IPS-18a (cell line): ENCODE data around the gene ACTBL2.
"Not testable (repeated sequence)": the region's sequence is repeated elsewhere in the genome, so short reads cannot be mapped to it uniquely, and the experiment has no call there.

Experiments used
- H3K27ac ChIP-seq: one replicate; pipeline ENCODE4 v1.5.1; 2013; ENCODE audit warnings: low read length
- H3K27me3 ChIP-seq: one replicate; pipeline ENCODE4 v1.6.1; 2013; ENCODE audit warnings: mild to moderate bottlenecking, low read length; ENCODE audit not compliant: control insufficient read depth, insufficient read depth
- H3K36me3 ChIP-seq: one replicate; pipeline ENCODE4 v1.6.1; 2013; ENCODE audit warnings: low read depth, low read length; ENCODE audit not compliant: control insufficient read depth
- H3K4me1 ChIP-seq: one replicate; pipeline ENCODE4 v1.6.1; 2013; ENCODE audit warnings: low read depth, low read length; ENCODE audit not compliant: control insufficient read depth
- H3K4me3 ChIP-seq: one replicate; pipeline ENCODE4 v1.5.1; 2013; ENCODE audit warnings: low read length
- H3K9ac ChIP-seq: one replicate; pipeline ENCODE4 v1.6.1; 2013; ENCODE audit warnings: mild to moderate bottlenecking, low read length, moderate library complexity
- H3K9me3 ChIP-seq: one replicate; pipeline ENCODE4 v1.6.1; 2013; ENCODE audit warnings: low read depth, low read length; ENCODE audit not compliant: control insufficient read depth

The ACTBL2 gene

GRCh38 chr5:57482671-57483106 lies at the start of gene ACTBL2:
ACTBL2 (minus strand) TSS chr5:57482811; CDS start chr5:57482707, 104 bp downstream.
- Histone ChIP-seq H3K27ac (no peak within 1 kb of the TSS), H3K9ac (no peak within 1 kb of the TSS), H3K4me3 (no peak within 1 kb of the TSS), H3K27me3 (no peaks in the 10 kb centered on the region), H3K36me3 (no peaks in the 10 kb centered on the region), H3K4me1 (no peaks in the 10 kb centered on the region), H3K9me3 (no peaks in the 10 kb centered on the region)

GRCh38 chr5:57531333-57531732 lies 48.7 kb upstream of the ACTBL2 start:
- no peaks in the 10 kb centered on the region for H3K4me1 ChIP-seq

GRCh38 chr5:57529864-57530263 lies 47.3 kb upstream of the ACTBL2 start:
- Histone ChIP-seq H3K27me3 (no peaks in the 10 kb centered on the region), H3K27ac (no peak overlapping the region), H3K4me1 (peaks cover 5% of the 10 kb centered on the region), H3K9ac (no peak overlapping the region), H3K9me3 (no peaks in the 10 kb centered on the region), H3K4me3 (no peak overlapping the region), H3K36me3 (no peaks in the 10 kb centered on the region)

More at GRCh38 chr5:57531333-57531732, 48.7 kb upstream of the ACTBL2 start:
- Histone ChIP-seq H3K27me3 (no peaks in the 10 kb centered on the region), H3K36me3 (no peaks in the 10 kb centered on the region), H3K9ac (no peak overlapping the region), H3K4me3 (no peak overlapping the region), H3K9me3 (no peaks in the 10 kb centered on the region), H3K27ac (no peak overlapping the region)

- H3K27me3 ChIP-seq, result no peaks in the 10 kb centered on the region
- H3K9me3 ChIP-seq, result no peaks in the 10 kb centered on the region
- no peaks in the 10 kb centered on the region for H3K36me3 ChIP-seq
- peaks cover 13% of the 10 kb centered on the region for H3K4me1 ChIP-seq
- no peak overlapping the region for H3K27ac ChIP-seq
- no peak overlapping the region for H3K4me3 ChIP-seq
- no peak overlapping the region for H3K9ac ChIP-seq
Observed at GRCh38 chr5:57527870-57528269, 45.3 kb upstream of the ACTBL2 start.

- Histone ChIP-seq H3K4me1 (peaks cover 13% of the 10 kb centered on the region), H3K36me3 (no peaks in the 10 kb centered on the region), H3K9me3 (no peaks in the 10 kb centered on the region), H3K9ac (no peak overlapping the region), H3K27me3 (no peaks in the 10 kb centered on the region), H3K27ac (no peak overlapping the region), H3K4me3 (no peak overlapping the region)
Observed at GRCh38 chr5:57524348-57525060, 41.9 kb upstream of the ACTBL2 start.

- not testable (repeated sequence) for H3K9ac ChIP-seq, H3K9me3 ChIP-seq, H3K27me3 ChIP-seq, H3K36me3 ChIP-seq, H3K27ac ChIP-seq, H3K4me3 ChIP-seq
- H3K4me1 ChIP-seq, result peaks cover 13% of the 10 kb centered on the region
Observed at GRCh38 chr5:57522477-57522876, 39.9 kb upstream of the ACTBL2 start.

GRCh38 chr5:57518415-57518814 lies 35.8 kb upstream of the ACTBL2 start:
- H3K36me3 ChIP-seq, H3K4me3 ChIP-seq, H3K27me3 ChIP-seq, H3K9ac ChIP-seq, H3K9me3 ChIP-seq, H3K4me1 ChIP-seq, H3K27ac ChIP-seq: not testable (repeated sequence)

- H3K4me3 ChIP-seq, result no peak overlapping the region
- H3K27ac ChIP-seq, result no peak overlapping the region
- no peaks in the 10 kb centered on the region for H3K27me3 ChIP-seq
- no peaks in the 10 kb centered on the region for H3K4me1 ChIP-seq
- no peaks in the 10 kb centered on the region for H3K9me3 ChIP-seq
- no peak overlapping the region for H3K9ac ChIP-seq
- no peaks in the 10 kb centered on the region for H3K36me3 ChIP-seq
Observed at GRCh38 chr5:57517250-57517649, 34.6 kb upstream of the ACTBL2 start.

- Histone ChIP-seq H3K4me1 (no peaks in the 10 kb centered on the region), H3K9ac (no peak overlapping the region), H3K36me3 (no peaks in the 10 kb centered on the region), H3K9me3 (no peaks in the 10 kb centered on the region), H3K27me3 (no peaks in the 10 kb centered on the region), H3K27ac (no peak overlapping the region), H3K4me3 (no peak overlapping the region)
Observed at GRCh38 chr5:57513785-57514184, 31.2 kb upstream of the ACTBL2 start.

GRCh38 chr5:57511321-57511720 lies 28.7 kb upstream of the ACTBL2 start:
- Histone ChIP-seq H3K27ac (no peak overlapping the region), H3K36me3 (no peaks in the 10 kb centered on the region), H3K4me1 (no peaks in the 10 kb centered on the region), H3K9ac (no peak overlapping the region), H3K9me3 (no peaks in the 10 kb centered on the region), H3K4me3 (no peak overlapping the region), H3K27me3 (no peaks in the 10 kb centered on the region)

- Histone ChIP-seq H3K36me3 (no peaks in the 10 kb centered on the region), H3K27ac (no peak overlapping the region), H3K4me3 (no peak overlapping the region), H3K9ac (no peak overlapping the region), H3K4me1 (no peaks in the 10 kb centered on the region), H3K27me3 (no peaks in the 10 kb centered on the region), H3K9me3 (no peaks in the 10 kb centered on the region)
Observed at GRCh38 chr5:57509501-57510260, 27.1 kb upstream of the ACTBL2 start.

GRCh38 chr5:57508211-57508610 lies 25.6 kb upstream of the ACTBL2 start:
- no peak overlapping the region for H3K4me3 ChIP-seq
- no peaks in the 10 kb centered on the region for H3K27me3 ChIP-seq
- no peaks in the 10 kb centered on the region for H3K36me3 ChIP-seq
- no peaks in the 10 kb centered on the region for H3K9me3 ChIP-seq
- no peak overlapping the region for H3K27ac ChIP-seq
- no peaks in the 10 kb centered on the region for H3K4me1 ChIP-seq
- no peak overlapping the region for H3K9ac ChIP-seq
